Epithelial cell of proximal tubule (primary cell): ENCODE results near the gene ELAVL4. TPM values are rescaled to one million over a fixed set of nuclear protein-coding genes. Genes with fewer than 3 reads are reported as not detected.

Source experiments
- DNase-seq: peaks from one replicate; pipeline ENCODE4 v3.0.0-alpha.2; 2011; ENCODE audit warnings: low read depth
- H3K4me3 ChIP-seq: 2 replicates; pipeline ENCODE4 v1.5.1; 2011; ENCODE audit warnings: low read depth, mild to moderate bottlenecking, low read length
- CTCF ChIP-seq: conservative IDR thresholded peaks from 2 replicates; pipeline ENCODE4 v1.5.1; 2012; ENCODE audit warnings: low read depth, mild to moderate bottlenecking, low read length
- total RNA-seq: library from RNA; depleted of rRNA; stranded (reverse); fragments of >200 nt; gene quantifications from 2 replicates; pipeline ENCODE4 v1.2.3, GENCODE V29; 2015

The ELAVL4 gene
- total RNA-seq = 1.2 TPM in 1 of 2 replicates, not detected in the other

- TF ChIP-seq CTCF = no peak
- DNase-seq = no peak
- H3K4me3 ChIP-seq = no peak within 1 kb of the TSS
Measured at GRCh38 chr1:50108497-50109059, at the start of gene ELAVL4. TSS of gene ELAVL4 (plus strand) at chr1:50108920. CDS start at chr1:50109190, 270 bp downstream.

- H3K4me3 ChIP-seq = no peak overlapping the region
- TF ChIP-seq CTCF = no peak
- DNase-seq = peak; percentile 10
Measured at GRCh38 chr1:50060279-50060678, 48.4 kb upstream of the ELAVL4 start.

GRCh38 chr1:50066806-50067205, 41.9 kb upstream of the ELAVL4 start:
- DNase-seq = no peak
- no peak for TF ChIP-seq CTCF
- no peak overlapping the region for H3K4me3 ChIP-seq

- no peak for DNase-seq
- TF ChIP-seq CTCF = no peak
- H3K4me3 ChIP-seq = no peak overlapping the region
Measured at GRCh38 chr1:50074931-50075330, 33.8 kb upstream of the ELAVL4 start.

- no peak overlapping the region for H3K4me3 ChIP-seq
- DNase-seq = no peak
- TF ChIP-seq CTCF = no peak
Measured at GRCh38 chr1:50077273-50077672, 31.4 kb upstream of the ELAVL4 start.

- peak; percentile 67 for TF ChIP-seq CTCF
- H3K4me3 ChIP-seq = no peak overlapping the region
Measured at GRCh38 chr1:50080904-50081586, 27.7 kb upstream of the ELAVL4 start.

GRCh38 chr1:50084389-50084788, 24.3 kb upstream of the ELAVL4 start:
- DNase-seq = no peak
- no peak overlapping the region for H3K4me3 ChIP-seq
- no peak for TF ChIP-seq CTCF

More at GRCh38 chr1:50080904-50081586, 27.7 kb upstream of the ELAVL4 start:
- no peak for DNase-seq
